Subcutaneous abdominal adipose tissue (tissue), 5 donors: Measurements from ENCODE around the gene SLC7A8.

ENCODE experiments used
- H3K27ac ChIP-seq: one replicate; pipeline ENCODE4 v1.7.0; 2013; ENCODE audit warnings: low read depth, mild to moderate bottlenecking, inconsistent platforms, low read length, moderate library complexity
- H3K27me3 ChIP-seq, 5 donors: one replicate each; pipeline ENCODE4 v1.7.0; 2013; ENCODE audit warnings: low read length in 5 of 5, inconsistent platforms in 1 of 5; ENCODE audit not compliant: control insufficient read depth in 5 of 5, insufficient read depth in 4 of 5
- H3K36me3 ChIP-seq, 5 donors: one replicate each; pipeline ENCODE4 v1.7.0; 2013; ENCODE audit warnings: low read length in 5 of 5; ENCODE audit not compliant: control insufficient read depth in 5 of 5, insufficient read depth in 5 of 5
- H3K4me1 ChIP-seq, 5 donors: one replicate each; pipeline ENCODE4 v1.7.0; 2013; ENCODE audit warnings: low read length in 5 of 5, mild to moderate bottlenecking in 3 of 5, moderate library complexity in 1 of 5; ENCODE audit not compliant: control insufficient read depth in 5 of 5, insufficient read depth in 5 of 5
- H3K4me3 ChIP-seq, 5 donors: one replicate each; pipeline ENCODE4 v1.7.0; 2013; ENCODE audit warnings: low read length in 5 of 5, low read depth in 1 of 5
- H3K9ac ChIP-seq, 5 donors: one replicate each; pipeline ENCODE4 v1.7.0; 2013; ENCODE audit warnings: low read length in 5 of 5, mild to moderate bottlenecking in 4 of 5, moderate library complexity in 3 of 5
- H3K9me3 ChIP-seq, 5 donors: one replicate each; pipeline ENCODE4 v1.7.0; 2013; ENCODE audit warnings: low read length in 5 of 5; ENCODE audit not compliant: control insufficient read depth in 5 of 5
- donor health status: healthy.
- donor health status: healthy.
- donor health status: healthy.
- donor health status: healthy.
- donor health status: healthy.

SLC7A8 gene

DNA sequence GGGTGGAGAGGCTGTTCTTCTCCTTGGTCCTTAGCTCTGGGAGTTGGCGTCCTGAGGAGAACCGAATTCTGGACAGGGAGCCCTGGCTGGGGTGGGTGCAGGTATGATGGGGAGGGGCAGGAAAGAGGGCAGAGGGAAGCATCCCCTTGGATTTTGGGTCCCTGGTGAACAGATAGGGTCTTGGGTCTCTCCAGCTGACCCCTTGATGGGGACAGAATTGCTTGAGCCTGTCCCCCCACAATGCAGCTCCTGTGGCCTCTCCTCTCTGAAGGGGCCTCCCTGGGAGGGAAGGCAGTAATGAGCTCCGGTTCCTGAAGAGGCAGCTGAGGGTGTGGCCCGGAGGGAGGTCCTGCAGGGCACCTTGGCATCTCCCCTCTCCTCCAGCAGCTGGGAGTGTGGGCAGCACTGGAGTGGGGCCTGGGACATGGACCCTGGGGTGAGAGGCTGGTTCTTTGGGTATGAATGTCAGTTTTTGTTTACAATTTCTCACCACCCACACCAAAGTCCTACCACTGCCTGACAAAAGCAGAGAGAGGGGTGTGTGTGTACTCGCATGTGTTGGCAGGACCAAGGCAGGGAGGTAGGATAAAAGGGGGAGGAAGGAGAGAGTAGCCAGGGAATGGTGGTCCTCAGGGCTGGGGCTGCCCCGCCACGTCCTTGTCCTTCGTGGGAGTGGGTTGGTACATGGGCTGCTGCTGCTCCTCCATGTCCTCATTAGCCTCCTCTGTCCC is 56.7 kb downstream of the SLC7A8 start:
- H3K9ac ChIP-seq, result no peak overlapping the region
- peaks cover 0 to 23% (median 17%) of the 10 kb centered on the region in 5 donors for H3K4me1 ChIP-seq
- peaks cover 0 to 43% (median 27%) of the 10 kb centered on the region in 5 donors for H3K36me3 ChIP-seq
- no peak overlapping the region for H3K27ac ChIP-seq
- H3K27me3 ChIP-seq, result peaks cover 0 to 3% (median 0%) of the 10 kb centered on the region in 5 donors
- no peaks in the 10 kb centered on the region for H3K9me3 ChIP-seq
- no peak overlapping the region for H3K4me3 ChIP-seq

DNA sequence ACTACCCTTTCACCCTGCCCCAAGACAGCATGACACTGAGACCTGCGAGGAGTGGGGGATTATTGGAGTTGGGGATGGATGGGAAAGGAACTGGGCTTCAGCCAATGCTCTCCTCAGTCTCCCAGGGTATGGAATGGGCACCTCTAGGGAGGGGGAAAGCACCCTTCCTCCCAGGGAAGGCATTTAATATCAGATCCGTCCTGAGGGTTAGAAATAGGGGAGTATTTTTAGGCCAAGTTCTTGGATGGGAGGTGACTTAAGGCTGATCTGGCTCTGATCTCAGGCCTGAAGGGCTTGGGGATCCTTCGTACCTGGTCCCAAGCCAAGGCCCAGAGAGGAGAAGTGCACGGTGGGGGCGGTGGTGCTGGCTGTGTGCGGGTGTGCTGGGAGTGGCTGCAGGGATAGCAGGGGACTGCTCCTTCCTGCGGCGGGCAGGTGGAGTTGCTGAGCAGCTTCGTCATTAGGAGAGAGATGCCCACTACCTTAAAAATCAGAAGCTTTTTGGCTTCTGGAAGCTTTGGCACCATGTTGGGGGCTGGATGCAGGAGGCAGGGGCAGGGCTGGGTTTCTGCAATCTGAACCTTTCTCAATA is 57.4 kb downstream of the SLC7A8 start:
- Histone ChIP-seq H3K9ac (peak overlapping the region in 2 of 5 donors; percentile 10 to 57), H3K9me3 (no peaks in the 10 kb centered on the region), H3K27me3 (peaks cover 0 to 3% (median 0%) of the 10 kb centered on the region in 5 donors), H3K4me3 (no peak overlapping the region), H3K36me3 (peaks cover 0 to 36% (median 22%) of the 10 kb centered on the region in 5 donors), H3K4me1 (peaks cover 0 to 23% (median 23%) of the 10 kb centered on the region in 5 donors), H3K27ac (no peak overlapping the region)

DNA sequence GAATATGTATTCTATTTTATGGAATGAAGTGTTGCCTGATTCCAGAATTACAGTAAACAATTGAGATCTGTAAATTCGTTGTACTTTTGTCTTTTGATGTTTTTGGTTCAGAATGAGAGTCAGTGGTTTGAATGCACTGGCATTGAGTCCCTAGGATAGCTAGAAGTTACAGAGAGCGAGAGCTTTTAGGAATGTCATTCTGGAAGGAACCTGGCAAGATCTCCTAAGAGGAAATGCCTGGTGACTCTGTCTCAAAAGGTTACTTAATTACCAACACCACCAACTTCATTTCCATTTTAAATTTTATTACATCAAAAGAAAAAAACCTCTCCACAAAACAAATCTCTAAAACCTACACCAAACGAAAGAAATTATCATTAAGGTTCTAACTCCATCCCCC is 58.4 kb downstream of the SLC7A8 start:
- Histone ChIP-seq H3K4me3 (no peak overlapping the region), H3K9me3 (no peaks in the 10 kb centered on the region), H3K4me1 (peaks cover 0 to 28% (median 23%) of the 10 kb centered on the region in 5 donors), H3K27ac (no peak overlapping the region), H3K27me3 (peaks cover 0 to 3% (median 0%) of the 10 kb centered on the region in 5 donors), H3K9ac (no peak overlapping the region), H3K36me3 (peaks cover 0 to 34% (median 22%) of the 10 kb centered on the region in 5 donors)

DNA sequence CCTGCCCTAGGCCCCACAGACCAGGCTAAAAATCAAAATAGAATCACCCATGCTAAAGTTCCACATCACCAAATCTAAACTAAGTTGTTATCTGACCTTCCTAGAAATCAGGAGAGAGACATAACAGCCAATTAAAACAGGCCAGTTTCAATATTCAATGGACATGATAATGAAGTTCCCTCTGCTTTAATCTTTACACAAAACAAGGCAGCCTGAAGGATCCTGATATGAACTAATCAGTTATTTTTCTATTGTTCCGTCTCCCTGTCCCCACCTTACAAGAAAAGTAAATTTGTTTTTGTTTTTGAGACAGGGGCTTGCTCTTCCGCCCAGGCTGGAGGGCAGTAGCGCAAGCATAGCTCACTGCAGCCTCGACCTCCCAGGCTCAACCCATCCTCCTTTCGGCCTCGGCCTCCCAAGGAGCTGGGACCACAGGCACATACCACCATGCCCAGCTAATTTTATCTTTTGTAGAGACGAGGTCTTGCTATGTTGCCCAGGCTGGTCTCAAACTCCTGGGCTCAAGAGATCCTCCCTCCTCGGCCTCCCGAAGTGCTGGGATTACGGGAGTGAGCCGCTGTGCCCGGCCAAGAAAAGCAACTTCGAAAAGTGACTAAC is 59.0 kb downstream of the SLC7A8 start:
- H3K9ac ChIP-seq, result no peak overlapping the region
- H3K36me3 ChIP-seq, result peaks cover 0 to 30% (median 19%) of the 10 kb centered on the region in 5 donors
- no peaks in the 10 kb centered on the region for H3K9me3 ChIP-seq
- no peak overlapping the region for H3K27ac ChIP-seq
- H3K4me3 ChIP-seq, result no peak overlapping the region
- peaks cover 0 to 33% (median 25%) of the 10 kb centered on the region in 5 donors for H3K4me1 ChIP-seq
- peaks cover 0 to 2% (median 0%) of the 10 kb centered on the region in 5 donors for H3K27me3 ChIP-seq

DNA sequence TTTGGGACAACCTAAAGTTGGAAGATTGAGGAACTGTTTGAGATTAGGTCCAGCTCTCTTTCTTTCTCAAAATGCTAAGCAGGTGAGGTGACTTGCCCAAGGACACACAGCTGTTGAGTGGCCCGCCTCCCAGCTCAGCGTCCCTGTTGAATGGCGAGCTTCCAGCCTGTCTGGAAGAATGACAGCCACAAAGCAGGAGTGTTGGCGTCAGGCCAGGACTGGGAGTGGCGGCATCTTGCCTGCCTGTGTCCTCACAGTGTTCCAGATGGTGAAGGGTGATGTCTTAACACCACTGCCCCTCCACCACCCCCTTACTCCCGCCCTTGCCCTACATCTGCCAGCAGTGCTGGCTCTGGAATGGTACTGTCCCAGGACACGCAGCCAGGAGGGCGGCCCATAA is 60.0 kb downstream of the SLC7A8 start:
- no peak overlapping the region for H3K9ac ChIP-seq

DNA sequence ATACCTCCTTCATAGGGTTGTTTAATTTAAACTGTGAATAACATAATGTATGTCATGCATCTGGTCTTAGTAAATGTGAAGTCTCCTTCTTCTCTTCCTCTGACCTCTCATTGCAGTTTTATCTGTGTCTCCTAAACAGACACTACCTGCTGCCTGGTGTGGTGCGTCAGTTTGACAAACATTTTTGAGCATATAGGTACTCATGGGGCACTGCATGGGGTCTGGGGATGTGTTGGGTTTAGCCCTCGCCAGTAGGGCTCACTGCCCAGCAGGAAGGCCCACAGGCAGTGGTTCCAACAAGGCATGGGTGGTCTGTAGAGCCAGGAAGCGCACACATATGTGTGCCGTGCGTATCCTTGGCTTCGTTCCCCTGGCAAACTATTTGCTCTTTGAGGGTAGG is 61.4 kb downstream of the SLC7A8 start:
- H3K27ac ChIP-seq, result no peak overlapping the region
- no peaks in the 10 kb centered on the region for H3K27me3 ChIP-seq
- peaks cover 0 to 8% (median 4%) of the 10 kb centered on the region in 5 donors for H3K36me3 ChIP-seq
- no peak overlapping the region for H3K4me3 ChIP-seq
- no peak overlapping the region for H3K9ac ChIP-seq
- H3K4me1 ChIP-seq, result peaks cover 0 to 40% (median 28%) of the 10 kb centered on the region in 5 donors
- H3K9me3 ChIP-seq, result no peaks in the 10 kb centered on the region

More for the DNA sequence above, 60.0 kb downstream of the SLC7A8 start:
- no peak overlapping the region for H3K27ac ChIP-seq
- H3K27me3 ChIP-seq, result no peaks in the 10 kb centered on the region
- H3K9me3 ChIP-seq, result no peaks in the 10 kb centered on the region
- peaks cover 0 to 21% (median 15%) of the 10 kb centered on the region in 5 donors for H3K36me3 ChIP-seq
- H3K4me3 ChIP-seq, result no peak overlapping the region
- H3K4me1 ChIP-seq, result peaks cover 0 to 39% (median 28%) of the 10 kb centered on the region in 5 donors

DNA sequence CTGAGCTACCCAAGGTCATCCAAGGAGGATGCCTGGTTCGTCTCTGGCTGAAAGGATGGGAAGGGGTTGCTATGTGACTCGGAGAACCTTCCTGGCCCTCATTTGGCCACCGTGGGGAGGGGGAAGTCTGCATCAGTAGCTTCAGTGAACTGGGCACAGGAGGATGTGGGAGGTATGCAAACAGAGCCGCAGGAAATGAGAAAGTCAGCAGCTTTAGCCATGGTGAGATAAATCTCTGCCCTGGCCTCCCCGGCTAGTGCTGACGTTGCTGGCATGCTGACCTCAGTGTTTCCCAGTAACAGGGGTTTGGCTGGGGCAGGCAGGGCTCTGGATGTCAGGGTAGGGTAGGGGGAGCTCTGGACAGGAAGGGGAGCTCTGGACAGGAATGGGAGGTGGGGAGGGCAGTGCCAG is 62.1 kb downstream of the SLC7A8 start:
- peaks cover 0 to 38% (median 28%) of the 10 kb centered on the region in 5 donors for H3K4me1 ChIP-seq
- no peaks in the 10 kb centered on the region for H3K9me3 ChIP-seq
- no peak overlapping the region for H3K27ac ChIP-seq
- no peaks in the 10 kb centered on the region for H3K27me3 ChIP-seq
- H3K36me3 ChIP-seq, result peaks cover 0 to 1% (median 0%) of the 10 kb centered on the region in 5 donors
- no peak overlapping the region for H3K4me3 ChIP-seq
- H3K9ac ChIP-seq, result no peak overlapping the region

DNA sequence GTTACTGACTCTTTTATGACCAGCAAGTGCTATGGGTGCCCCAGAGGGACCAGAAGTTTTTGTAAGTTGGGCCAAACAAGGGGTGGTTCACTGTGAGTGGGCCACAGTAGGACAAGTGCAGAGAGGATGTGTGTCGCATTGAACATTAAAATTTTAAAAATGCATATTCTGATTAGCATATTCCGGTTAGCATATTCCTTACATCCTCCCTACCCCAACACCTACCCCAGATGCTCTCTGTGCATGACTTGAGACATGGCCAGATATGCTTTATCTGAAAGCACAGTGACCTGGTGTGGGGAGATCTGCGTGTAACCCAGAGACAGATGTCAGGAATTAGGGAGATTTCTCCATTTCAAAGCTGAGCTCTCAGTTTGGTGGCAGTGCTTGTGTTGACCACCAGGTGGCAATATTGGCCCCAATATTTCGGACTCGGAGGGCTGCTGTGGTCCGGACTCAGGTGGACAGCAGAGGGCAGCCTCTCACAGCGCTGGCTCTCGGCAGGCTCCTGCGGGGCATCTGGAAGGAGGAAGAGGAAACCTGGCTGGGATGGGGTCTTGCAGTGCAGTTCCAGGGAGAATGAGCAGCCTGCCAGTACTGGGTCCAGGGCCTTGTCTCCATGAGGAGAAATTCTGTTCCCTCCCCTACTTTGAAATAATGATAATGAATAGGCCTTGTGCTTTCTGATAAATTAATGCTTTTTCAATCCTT is 62.8 kb downstream of the SLC7A8 start:
- Histone ChIP-seq H3K27me3 (no peaks in the 10 kb centered on the region), H3K27ac (no peak overlapping the region), H3K4me3 (no peak overlapping the region), H3K4me1 (peaks cover 0 to 31% (median 21%) of the 10 kb centered on the region in 5 donors), H3K36me3 (no peaks in the 10 kb centered on the region), H3K9me3 (no peaks in the 10 kb centered on the region), H3K9ac (no peak overlapping the region)

DNA sequence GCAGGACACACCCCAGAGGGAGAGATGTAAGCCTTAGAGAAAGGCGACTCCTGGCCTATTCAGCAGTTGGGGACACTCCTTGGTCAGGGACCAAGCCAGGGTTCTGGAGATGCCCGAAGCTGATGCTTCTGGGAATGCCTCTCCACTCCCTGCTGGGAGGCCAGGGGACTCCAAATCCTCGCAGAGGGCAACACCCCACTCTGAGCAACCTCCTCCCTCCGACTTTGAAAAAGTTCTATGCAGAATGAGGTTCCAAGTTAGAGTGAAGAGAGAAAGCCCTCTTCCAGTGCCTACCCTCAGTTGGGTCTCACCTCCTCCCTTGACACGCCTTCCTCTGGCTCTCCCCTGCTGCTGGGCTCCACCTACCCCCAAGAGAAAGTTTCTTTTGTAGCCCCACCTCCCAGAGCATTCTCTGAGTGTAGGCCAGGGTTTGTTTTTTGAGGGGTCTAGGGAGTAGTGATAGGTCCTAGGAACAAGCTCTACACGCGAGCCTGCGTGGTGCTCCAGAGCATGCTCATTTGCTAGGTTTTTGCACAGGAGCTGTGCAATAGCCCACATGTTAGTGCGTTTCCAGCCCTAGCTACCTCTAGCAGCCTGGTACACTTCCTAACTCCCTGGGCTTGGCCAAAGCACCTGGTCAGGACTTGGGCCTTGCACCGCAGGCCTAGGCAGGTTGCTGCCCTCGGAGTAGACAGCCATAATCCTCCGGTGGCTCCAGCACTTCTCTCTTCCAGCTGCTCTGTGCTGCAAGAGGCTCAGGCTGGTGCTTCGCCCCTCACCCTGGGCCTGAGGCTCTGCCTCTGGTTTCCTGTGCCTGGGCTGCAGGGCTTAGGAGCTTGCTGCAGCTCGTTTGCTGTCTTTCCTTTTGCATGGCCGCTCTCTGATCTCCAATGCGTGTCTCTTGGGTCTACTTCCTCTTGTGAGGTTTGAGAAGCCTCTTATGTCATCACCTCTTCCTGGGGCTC is 63.8 kb downstream of the SLC7A8 start:
- no peak overlapping the region for H3K9ac ChIP-seq
- no peak overlapping the region for H3K27ac ChIP-seq

More for the DNA sequence above, 63.8 kb downstream of the SLC7A8 start:
- H3K27me3 ChIP-seq, result no peaks in the 10 kb centered on the region
- H3K9me3 ChIP-seq, result no peaks in the 10 kb centered on the region
- H3K4me3 ChIP-seq, result no peak overlapping the region
- no peaks in the 10 kb centered on the region for H3K36me3 ChIP-seq
- peaks cover 0 to 32% (median 20%) of the 10 kb centered on the region in 5 donors for H3K4me1 ChIP-seq
